GM19238 (cell line): ENCODE data around the gene STRIP2.
"Not testable (repeated sequence)": the region's sequence is repeated elsewhere in the genome, so short reads cannot be mapped to it uniquely, and the experiment has no call there.

Source experiments
- DNase-seq: peaks from one replicate; pipeline ENCODE4 v3.0.0; 2011; ENCODE audit warnings: low spot score; ENCODE audit not compliant: insufficient read length

The STRIP2 gene

GRCh38 chr7:129492391-129492790 is 58.2 kb downstream of the STRIP2 start:
- DNase-seq, result no peak

- DNase-seq, result no peak
Measured at GRCh38 chr7:129493555-129493954, 59.3 kb downstream of the STRIP2 start.

DNA sequence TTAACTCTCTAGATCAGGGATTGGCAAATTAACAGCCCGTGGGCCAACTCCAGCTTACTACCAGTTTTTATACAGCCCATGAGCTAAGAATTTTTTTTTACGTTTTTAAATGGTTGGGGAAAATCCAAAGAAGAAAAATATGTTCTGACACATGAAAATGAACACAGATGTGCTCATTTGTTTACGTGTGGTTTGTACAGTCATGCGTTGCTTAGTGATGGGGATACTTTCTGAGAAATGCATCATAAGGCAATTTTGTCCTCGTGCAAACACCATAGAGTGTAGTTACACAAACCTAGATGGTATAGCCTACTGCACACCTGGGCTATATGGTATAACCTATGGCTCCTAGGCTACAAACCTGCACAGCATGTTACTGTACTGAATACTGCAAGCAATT is 59.8 kb downstream of the STRIP2 start:
- no peak for DNase-seq

GRCh38 chr7:129495987-129496386 is 61.8 kb downstream of the STRIP2 start:
- no peak for DNase-seq

GRCh38 chr7:129496653-129497052 is 62.4 kb downstream of the STRIP2 start:
- no peak for DNase-seq

GRCh38 chr7:129497156-129497555 is 62.9 kb downstream of the STRIP2 start:
- no peak for DNase-seq

- DNase-seq, result no peak
Measured at GRCh38 chr7:129498021-129498420, 63.8 kb downstream of the STRIP2 start.

DNA sequence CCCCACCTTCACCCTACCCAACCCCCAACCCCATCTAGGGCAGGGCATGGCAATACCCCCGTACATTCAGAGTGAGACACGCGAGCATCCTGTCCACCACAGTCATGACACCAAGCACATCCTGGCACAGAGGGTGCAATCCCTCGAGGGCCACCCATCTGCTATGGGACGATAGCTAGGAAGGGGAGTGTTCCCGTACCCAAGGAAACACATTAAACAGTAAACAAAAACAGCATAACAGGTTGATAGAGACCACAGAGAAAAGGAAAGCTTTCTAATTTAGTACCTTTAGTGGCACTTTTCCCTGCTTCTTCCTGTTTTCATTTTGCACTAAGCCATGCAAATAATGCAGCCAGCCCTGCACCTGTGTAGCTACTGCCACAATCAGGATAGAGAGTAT is 65.8 kb downstream of the STRIP2 start:
- DNase-seq, result no peak

DNA sequence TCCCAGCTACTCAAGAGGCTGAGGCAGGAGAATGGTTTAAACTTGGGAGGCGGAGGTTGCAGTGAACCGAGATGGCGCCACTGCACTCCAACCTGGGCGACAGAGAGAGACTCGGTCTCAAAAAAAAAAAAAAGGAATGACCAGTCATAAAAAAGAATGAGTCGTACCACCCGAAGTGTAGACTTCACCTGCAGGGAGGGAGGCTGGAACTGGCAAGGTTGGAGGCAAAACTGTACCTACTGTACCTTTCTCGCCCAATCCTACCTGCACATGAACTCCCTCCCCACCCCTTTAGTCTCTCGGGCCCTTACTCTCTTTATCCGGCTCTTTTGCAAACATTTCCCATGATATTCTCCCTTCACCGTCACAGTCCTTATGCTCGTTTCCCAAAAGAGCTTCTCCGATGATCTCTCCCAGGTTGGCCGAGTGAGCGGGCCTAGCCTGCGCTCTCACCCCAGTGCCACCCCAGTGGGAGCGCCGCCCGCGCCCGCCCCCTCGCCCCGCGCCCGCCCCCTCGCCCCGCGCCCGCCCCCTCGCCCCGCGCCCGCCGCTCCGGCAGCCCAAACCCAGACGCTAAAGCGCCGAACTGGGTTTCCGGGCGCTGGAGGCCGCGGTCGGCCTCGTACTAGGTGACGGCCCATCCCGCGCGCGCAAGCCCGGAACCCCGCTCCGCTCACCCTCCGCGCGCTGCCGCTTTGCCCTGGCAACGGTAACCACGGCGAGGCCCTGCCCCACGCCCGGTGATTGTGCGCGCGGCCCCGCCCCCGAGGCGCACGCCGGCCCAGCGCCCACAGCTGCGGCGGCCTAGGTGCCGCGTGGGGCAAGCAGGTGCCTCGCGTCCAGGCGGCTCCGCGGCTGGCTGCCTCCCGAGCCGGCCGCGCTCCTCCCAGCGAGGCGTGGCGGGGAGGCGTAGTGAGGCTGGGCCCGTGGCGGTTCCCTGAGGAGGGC is 67.8 kb downstream of the STRIP2 start, which contains the start of gene SMKR1:
Gene SMKR1, plus strand, starts transcription at position 772 of the 948 bp plus-strand sequence. CDS start 294 bp downstream, outside the sequence.
- peak; percentile 95 for DNase-seq

DNA sequence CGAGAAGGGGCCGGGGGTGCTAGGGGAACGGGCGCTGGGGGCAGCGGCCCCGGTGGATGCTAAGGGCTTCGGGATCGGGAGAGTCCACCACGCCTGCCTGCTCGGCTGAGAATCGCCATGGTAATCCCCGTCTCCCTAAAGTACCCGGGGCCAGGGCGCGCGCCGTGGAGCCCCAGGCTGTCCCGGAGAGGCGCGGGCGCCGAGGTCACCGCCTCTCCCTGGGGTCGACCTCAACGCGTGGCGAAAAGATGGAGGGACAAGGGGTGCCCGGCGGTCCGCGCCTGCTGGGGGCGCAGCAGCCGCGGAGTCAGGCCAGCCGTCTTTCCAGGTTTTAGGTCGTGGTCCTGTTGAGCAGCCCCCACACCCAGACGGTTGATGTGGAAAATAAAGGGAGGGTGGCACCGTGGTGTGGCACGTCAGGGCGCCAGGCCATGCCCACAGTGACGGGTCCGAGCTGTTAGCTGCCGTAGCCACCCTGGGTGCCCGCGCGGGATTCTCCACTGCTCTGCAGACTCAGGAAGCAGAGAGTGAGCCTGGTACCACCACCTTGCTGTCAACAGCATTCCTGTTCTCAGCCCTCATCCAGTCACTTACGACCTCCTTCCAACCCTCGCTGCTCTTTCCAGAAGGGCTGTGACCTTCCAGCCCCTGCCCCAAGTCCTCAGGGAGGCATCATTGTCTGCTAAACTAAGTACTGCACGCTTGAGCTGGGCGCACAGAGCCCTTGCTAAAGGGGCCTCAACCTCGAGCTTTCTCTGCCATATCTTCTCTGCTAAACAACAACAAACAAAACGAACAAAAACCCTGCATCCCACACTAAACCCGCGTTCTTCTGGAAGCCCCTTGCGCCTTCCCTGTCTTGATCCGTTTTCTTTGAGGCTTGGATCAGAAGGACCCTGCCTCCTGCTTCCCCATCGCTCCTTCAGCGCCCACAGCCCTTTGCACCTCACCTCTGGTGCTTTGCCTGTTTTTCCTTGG is 68.8 kb downstream of the STRIP2 start:
- DNase-seq, result no peak

DNA sequence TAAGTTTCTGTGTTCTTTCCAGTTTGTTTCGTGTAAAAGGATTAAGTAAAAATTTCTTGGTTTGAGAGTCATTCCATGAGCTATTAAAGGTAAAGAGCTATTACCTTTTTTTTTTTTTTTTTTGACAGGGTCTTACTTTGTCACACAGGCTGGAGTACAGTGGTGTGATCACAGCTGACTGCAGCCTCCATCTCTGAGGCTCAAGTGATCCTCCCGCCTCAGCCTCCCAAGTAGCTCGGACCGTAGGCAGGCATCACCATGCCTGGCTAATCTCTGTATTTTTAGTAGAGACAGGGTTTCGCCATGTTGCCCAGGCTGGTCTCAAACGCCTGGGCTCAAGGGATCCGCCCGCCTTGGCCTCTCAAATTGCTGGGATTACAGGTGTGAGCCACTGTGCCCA is 69.5 kb downstream of the STRIP2 start:
- no peak for DNase-seq

- no peak for DNase-seq
Measured at GRCh38 chr7:129512192-129512591, 78.0 kb downstream of the STRIP2 start.

DNA sequence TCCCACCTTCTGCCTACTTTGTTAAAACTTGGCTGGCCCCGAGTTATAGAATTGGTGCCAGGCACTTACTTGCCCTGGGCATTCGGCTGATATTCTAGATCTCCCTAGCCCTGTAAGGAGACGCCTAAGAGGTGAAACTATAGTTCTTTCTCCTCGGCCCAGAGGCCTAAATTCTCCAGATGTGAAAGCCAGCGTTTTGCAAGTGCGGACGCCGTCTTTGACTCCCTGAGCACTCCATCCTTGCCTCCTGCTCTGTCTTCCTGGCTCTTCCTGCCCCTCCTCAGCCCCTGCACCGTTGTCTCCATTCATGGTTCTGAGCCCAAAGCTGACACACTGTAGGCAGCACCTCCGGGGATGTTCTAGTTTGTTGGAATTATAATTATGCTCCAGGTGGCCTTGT is 79.3 kb downstream of the STRIP2 start:
- DNase-seq, result no peak

DNA sequence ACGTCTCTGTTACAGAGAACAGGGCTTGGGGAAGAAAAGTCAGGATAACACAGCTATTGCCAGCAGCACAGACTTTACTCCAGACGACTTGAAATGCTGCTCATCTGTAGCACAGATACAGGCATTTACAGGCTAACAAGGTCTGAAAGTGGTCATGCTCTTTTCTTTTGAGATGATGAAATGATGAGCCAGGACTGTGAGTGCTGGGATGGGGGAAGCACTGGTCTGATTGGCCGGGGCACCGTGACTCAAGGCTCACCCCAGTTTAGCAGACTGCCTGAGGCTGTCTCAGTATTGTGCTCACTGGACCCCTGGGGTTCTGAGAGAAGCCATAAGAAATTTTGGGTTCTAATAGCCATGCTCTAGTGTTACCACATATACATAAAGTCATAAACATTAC is 80.5 kb downstream of the STRIP2 start:
- no peak for DNase-seq

GRCh38 chr7:129515381-129515780 is 81.1 kb downstream of the STRIP2 start:
- DNase-seq, result no peak

GRCh38 chr7:129517931-129518330 is 83.7 kb downstream of the STRIP2 start:
- DNase-seq, result no peak

GRCh38 chr7:129519464-129519863 is 85.2 kb downstream of the STRIP2 start:
- no peak for DNase-seq

DNA sequence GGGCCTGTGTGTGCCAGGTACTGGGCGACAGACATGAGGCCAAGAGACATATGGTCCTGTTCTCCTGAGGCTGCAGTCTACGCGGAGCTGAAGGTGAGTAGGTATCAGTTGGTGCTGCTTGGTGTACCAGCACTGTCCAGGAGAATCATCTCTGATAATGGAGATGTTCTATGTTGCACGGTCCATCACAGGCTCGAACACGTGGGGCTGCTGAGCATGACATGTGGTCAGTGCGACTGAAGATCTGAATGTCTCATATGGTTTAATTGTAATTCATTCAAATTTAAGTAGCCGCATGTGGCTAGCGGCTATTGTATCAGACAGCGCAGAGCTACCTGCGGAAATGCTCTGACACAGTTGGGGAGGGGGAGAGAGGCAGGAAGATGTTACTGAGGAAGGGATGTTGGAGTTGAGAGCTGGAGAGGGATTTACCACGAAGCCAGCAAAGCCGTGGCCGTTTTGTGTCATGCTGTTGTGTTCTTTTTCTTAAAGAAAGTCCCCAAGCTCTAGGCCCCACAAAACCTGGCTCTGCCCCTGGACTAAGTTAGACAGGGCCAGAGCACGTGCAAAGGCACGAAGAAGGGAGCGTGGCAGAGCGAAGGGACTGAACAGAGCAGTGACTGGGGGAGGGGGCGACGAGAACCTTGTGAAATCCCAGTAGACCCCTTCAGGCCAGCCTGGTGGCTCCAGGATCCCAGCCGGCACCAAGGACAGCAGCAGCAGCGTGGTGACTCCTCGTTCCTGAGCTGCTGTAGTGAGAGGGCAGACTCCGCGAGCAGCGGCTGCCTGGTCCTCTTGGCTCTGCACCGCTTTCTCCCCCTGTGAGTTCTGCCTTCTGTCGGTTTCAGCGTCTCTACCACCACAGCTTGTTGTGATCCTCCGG is 88.1 kb downstream of the STRIP2 start:
- no peak for DNase-seq

GRCh38 chr7:129522971-129523340 is 88.7 kb downstream of the STRIP2 start:
- no peak for DNase-seq

DNA sequence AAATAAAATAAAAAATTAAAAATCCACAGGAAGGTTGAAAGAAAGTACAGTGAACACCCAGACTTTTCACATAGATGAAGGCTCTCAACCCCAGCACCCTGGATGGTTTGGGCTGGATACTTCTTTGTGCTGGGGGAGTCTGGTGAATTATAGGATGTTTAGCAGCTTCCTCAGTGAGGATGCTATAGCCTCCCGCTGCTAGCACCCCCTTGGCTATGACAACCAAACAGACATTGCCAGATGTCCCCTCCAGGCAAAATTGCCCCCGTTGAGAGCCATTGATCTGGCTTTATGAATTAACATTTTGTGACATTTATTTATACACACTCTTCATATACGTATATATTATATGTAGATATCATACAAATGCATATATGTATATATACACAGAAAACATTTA is 89.7 kb downstream of the STRIP2 start:
- no peak for DNase-seq

GRCh38 chr7:129524405-129524804 is 90.2 kb downstream of the STRIP2 start:
- not testable (repeated sequence) for DNase-seq
